PFSK-1 (cell line): Measurements from ENCODE around the gene ABCF1.

ENCODE experiments used
- FOXP2 ChIP-seq: optimal IDR thresholded peaks from 2 replicates; pipeline ENCODE3; 2011; ENCODE audit warnings: borderline replicate concordance, control low read depth, inconsistent platforms; ENCODE audit not compliant: insufficient read depth; ENCODE audit errors: extremely low read length, extremely low read depth
- POLR2AphosphoS5 ChIP-seq: IDR thresholded peaks from 2 replicates; pipeline ENCODE4 v1.6.1; 2012; ENCODE audit warnings: low read depth, mild to moderate bottlenecking, control low read depth, low read length, moderate library complexity
- TF ChIP-seq, protein P1 (sequence below), 2 experiments: IDR thresholded peaks; 2 replicates each; pipeline versions ENCODE4 v1.6.1 to v1.8.0; 2011 to 2012; ENCODE audit warnings: low read depth in 2 of 2, low read length in 2 of 2, control low read depth in 1 of 2, inconsistent platforms in 1 of 2, mild to moderate bottlenecking in 1 of 2, moderate library complexity in 1 of 2; ENCODE audit not compliant: insufficient read depth in 1 of 2

DNA sequence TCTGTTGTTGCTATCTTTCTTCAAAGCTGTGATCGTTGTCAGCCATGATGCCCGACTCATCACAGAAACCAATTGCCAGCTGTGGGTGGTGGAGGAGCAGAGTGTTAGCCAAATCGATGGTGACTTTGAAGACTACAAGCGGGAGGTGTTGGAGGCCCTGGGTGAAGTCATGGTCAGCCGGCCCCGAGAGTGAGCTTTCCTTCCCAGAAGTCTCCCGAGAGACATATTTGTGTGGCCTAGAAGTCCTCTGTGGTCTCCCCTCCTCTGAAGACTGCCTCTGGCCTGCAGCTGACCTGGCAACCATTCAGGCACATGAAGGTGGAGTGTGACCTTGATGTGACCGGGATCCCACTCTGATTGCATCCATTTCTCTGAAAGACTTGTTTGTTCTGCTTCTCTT lies 19.3 kb downstream of the ABCF1 start:
- TF ChIP-seq POLR2AphosphoS5, result 0 out of 2 replicates have a peak, but pooled peaks have one; percentile 27
- TF ChIP-seq FOXP2, result no peak
- TF ChIP-seq, protein P1, sequence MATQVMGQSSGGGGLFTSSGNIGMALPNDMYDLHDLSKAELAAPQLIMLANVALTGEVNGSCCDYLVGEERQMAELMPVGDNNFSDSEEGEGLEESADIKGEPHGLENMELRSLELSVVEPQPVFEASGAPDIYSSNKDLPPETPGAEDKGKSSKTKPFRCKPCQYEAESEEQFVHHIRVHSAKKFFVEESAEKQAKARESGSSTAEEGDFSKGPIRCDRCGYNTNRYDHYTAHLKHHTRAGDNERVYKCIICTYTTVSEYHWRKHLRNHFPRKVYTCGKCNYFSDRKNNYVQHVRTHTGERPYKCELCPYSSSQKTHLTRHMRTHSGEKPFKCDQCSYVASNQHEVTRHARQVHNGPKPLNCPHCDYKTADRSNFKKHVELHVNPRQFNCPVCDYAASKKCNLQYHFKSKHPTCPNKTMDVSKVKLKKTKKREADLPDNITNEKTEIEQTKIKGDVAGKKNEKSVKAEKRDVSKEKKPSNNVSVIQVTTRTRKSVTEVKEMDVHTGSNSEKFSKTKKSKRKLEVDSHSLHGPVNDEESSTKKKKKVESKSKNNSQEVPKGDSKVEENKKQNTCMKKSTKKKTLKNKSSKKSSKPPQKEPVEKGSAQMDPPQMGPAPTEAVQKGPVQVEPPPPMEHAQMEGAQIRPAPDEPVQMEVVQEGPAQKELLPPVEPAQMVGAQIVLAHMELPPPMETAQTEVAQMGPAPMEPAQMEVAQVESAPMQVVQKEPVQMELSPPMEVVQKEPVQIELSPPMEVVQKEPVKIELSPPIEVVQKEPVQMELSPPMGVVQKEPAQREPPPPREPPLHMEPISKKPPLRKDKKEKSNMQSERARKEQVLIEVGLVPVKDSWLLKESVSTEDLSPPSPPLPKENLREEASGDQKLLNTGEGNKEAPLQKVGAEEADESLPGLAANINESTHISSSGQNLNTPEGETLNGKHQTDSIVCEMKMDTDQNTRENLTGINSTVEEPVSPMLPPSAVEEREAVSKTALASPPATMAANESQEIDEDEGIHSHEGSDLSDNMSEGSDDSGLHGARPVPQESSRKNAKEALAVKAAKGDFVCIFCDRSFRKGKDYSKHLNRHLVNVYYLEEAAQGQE (IDR thresholded peaks at IDR 0.05; ENCODE audit: insufficient read depth in 1 of 2, low read depth in 2 of 2, low read length in 2 of 2), result no peak
